HG03439 (cell line): Measurements from ENCODE around the gene ECI1.
"Not testable (repeated sequence)": the region's sequence is repeated elsewhere in the genome, so short reads cannot be mapped to it uniquely, and the experiment has no call there.

ENCODE experiments used
- ATAC-seq: cut with Tn5 transposase; IDR thresholded peaks from one replicate; pipeline ENCODE4 v1.9.1; 2021; ENCODE audit warnings: mild to moderate bottlenecking, moderate library complexity; ENCODE audit not compliant: unreplicated experiment

The ECI1 gene

DNA sequence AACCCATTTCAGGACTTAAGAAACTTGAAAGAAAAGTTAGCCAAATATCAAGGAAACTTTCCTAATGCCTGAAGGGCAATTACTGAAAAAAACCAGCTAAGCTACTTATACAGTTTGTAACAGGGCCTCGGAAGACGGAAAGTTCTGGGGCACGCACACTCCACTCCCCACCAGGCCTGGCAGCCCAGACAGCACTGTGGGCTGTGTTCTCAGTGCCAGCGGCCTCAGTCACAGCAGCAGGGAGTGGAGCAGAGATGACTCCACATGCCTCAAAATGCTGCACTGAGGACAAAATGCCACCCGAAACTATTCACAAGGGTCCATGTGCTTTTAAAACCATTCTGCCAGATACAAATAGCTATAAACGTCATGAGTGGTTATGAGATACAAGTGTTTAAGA, 6.3 kb upstream of the ECI1 start:
- ATAC-seq = no peak

DNA sequence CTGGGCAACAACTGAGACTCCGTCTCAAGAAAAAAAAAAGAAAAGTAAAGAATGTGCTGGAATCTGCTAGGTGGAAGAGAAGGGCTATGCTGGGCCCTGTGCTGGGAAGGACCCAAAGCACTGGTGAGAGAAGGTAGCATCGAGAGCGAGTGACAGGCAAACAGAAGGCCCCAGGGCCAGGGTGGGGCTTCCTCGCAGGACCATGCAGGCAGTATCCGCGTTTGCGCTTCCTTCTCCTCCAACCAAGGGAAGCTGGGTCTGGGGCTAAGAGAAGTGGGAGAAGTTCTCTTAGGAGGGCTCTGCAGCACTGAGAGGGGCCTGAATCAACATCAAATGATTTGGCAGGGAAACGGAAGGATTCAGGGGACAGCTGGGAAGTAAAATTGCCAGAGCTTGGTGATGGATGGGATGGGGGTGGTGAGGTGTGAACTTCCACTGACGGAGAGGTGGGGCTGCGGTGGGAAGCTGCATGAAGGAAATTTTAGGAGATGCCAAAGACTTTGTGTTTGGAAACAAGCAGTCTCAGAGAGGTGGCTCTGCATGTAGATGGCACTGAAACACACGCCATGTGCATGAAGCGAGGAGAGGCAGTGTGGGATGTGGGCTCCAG, 5.2 kb upstream of the ECI1 start:
- no peak for ATAC-seq

DNA sequence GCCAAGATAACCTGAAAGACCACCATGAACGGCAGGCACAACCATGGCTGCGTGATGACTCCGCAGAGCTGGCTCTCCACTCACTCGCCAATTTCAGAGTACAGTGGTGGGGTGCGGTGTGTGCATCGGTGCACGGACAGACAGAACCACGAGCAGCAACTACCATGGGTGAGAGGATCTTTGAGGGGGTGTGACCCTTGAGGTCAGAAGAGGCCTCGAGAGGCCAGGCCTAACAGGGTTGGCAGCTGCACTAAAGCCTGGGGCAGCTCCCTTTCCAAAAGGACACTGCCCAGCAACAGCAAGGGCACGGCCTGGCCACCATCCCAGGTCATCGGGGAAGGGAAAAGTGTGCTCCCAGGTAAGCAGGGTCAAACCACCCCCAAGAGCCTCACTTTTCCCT, 1.9 kb upstream of the ECI1 start:
- no peak for ATAC-seq

DNA sequence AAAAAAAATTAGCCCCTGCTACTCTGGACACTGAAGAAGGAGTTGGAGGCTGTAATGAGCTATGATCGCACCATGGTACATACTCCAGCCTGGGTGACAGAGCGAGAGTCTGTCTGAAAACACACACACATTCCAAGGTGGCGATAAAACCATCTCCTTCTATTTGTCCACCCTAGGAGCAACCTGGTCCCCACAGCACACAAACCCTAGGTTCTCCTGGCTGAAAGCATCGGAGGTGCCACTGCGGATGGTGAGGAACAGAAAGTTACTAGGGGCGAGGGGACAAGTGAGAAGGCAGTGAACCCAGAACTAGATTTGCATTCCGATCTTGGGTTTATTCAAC, 1.4 kb upstream of the ECI1 start:
- no peak for ATAC-seq

DNA sequence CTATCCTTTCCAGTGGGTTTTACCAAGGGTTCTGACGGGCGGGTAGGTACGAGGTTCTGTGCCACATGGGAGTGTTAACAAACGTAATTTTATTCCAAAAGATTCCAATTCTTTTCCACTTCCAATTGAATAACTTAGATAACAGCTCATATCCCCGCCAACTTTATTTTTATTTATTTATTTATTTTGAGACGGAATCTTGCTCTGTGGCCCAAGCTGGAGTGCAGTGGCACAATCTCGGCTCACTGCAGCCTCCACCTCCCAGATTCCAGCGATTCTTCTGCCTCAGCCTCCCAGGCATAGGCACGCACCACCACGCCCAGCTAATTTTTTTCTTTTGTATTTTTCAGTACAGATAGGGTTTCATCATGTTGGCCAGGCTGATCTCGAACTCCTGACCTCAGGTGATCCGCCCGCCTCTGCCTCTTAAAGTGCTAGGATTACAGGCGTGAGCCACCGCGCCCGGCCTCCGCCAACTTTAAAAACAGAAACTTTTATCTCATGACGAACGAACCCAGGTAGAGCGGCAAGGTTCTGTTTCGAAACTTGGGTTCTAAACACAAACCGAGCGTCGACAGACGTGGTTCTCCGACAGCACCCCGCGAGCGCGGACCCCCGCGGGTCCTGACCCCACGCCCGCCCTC, 613 bp downstream of the ECI1 start:
- no peak for ATAC-seq

DNA sequence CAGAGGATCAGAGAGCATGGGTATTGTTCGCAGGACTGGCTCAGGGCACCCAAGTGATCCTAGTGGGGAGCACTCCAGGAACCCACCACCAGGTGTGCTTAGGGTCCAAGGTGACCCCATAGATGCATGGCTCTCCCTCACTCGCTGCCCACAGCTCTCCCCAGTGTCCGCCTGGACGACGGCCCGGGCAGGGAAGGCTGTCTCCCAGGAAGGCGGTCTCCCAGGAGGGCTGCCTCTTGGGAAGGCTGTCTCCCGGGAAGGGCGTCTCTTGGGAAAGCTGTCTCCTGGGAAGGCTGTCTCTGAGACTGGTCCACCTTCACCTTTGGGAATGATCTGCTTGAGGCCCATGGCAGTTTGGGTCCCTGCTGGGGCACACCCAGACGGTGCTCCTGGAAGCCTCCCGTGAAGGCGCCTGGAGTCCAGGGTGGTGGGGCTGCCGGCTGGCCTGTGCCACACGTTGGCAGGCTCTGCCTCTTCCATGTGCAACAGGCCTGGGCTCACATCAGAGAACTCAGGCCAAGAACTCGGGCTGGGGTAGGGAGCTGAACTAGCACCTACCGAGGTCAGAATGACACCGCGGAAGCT, 5.0 kb downstream of the ECI1 start:
- no peak for ATAC-seq

DNA sequence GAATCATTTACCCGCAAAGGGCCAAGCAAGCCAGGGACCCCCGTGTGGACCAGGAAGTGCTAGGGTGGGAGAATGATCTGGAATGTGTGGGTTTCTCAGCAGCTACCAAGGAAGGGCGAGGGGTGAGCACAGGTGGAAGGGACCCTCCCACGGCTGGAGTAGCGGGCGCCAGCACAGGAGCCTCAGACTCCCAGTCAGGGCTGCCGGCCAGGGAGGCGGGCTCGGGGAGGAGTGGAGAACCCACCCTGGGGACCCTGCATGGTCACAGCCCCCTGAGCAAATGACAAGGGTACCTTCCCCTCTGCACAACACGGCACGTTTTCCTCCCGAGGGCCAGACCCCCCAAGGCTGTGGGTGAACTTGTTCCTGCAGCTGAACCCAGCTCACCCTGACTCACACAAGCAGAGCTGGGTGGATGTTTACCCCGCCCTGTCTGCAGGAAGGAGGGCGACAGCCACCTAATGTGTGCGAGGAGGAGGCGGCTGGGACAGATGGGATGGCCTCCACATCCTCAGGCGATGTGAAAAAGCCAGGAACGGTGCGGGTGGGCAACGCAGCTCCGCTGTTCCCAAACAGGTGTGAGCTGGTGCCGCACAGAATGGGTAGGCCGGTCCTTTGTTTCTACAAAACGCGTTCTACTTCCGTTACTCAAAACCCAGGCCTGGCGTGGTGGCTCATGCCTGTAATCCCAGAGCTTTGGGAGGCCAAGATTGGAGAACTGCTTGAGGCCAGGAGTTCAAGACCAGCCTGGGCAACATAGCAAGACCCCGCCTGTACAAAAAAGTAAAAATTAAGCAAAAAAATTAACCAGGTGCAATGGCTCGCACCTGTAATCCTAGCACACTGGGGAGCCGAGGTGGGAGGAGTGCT, 6.2 kb downstream of the ECI1 start:
- no peak for ATAC-seq

DNA sequence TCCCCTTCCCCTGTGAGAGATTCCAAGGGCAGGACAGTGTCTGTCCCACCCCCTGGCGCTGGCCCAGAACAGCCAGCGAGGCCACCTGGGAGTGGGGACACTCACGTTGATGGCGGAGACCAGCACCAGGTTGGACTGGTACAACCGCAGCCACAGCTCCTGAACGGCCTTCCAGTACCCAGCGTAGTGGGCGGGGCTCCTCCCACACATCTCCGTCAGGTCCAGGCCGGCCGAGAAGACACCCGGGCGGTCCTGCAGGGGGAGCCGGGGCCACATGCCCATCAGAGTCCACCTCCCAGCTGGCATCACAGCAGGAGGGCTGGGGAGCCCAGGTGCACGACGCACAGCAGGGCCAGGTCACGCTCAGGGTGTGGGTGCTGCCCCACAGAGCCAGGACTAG, 7.1 kb downstream of the ECI1 start:
- no peak for ATAC-seq

DNA sequence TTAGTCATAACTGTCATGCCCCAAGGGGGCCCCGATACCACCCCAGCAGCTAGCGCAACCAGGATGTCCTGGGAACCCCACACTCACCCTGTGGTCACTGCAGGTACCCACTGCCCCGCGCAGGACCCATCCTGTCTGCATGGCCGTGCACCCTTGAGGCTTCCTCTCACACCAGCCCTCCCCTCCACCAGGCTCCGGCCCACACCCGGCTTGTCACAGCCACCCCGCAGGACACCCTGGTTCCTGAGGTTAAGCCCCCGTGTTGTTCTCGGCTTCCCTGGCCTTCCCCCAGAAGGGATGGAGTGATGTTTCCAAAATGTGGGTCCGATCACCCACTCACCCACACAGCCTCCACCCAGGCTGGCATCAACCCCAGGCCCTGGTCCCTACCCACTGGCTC, 7.6 kb downstream of the ECI1 start:
- no peak for ATAC-seq

DNA sequence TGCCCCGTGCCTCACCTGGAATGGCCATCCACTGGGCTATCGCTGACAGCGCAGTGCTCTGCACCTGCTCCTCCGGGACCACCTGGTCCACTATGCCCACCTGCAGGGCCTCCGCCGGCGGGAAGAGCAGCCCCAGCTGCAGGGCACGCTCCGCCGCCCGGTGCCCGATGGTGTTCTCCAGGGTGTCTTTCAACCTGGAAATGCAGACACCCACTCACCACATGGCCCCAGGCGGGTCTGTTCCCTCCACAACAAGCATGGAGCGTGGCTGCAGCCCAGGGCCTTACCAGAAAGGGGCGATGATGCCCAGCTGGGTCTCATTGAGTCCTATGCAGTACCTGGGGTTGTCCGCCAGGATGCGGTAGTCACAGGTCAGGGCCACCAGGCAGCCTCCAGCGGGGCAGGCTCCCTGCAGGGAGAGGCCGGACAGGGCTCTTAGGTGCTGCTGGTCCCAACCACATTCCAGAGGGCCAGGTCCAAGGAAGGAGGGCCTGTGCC, 8.3 kb downstream of the ECI1 start:
- no peak for ATAC-seq

DNA sequence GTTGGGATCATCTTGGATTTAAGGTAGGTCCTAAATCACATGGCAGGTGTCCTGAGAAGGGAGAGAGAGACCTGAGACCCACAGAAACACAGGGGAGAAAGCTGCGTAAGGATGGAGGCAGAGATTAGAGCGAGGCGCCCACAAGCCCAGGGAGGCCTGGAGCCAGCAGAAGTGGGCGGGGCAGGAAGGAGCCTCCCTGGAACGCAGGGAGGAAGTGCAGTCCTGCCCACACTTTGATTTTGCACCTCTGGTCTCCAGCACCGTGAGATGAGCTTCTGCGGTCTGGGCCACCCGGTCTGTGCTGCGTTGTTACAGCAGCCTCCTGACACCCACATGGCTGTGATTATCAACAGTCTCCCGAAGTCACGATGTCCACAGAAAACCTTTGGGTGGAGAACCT, 8.8 kb downstream of the ECI1 start:
- ATAC-seq = no peak

DNA sequence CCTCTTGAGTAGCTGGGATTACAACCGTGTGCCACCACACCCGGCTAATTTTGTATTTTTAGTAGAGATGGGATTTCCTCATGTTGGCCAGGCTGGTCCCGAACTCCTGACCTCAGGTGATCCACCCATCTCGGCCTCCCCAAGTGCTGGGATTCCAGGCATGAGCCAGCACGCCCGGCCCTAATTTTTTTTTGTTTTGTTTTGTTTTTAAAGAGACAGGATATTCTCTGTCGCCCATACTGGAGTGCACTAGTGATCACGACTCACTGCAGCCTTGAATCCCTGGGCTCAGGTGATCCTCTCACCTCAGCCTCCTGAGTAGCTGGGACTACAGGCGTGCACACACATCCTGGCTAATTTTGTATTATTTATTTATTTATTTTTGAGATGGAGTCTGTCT, 11.1 kb downstream of the ECI1 start:
- ATAC-seq = not testable (repeated sequence)

DNA sequence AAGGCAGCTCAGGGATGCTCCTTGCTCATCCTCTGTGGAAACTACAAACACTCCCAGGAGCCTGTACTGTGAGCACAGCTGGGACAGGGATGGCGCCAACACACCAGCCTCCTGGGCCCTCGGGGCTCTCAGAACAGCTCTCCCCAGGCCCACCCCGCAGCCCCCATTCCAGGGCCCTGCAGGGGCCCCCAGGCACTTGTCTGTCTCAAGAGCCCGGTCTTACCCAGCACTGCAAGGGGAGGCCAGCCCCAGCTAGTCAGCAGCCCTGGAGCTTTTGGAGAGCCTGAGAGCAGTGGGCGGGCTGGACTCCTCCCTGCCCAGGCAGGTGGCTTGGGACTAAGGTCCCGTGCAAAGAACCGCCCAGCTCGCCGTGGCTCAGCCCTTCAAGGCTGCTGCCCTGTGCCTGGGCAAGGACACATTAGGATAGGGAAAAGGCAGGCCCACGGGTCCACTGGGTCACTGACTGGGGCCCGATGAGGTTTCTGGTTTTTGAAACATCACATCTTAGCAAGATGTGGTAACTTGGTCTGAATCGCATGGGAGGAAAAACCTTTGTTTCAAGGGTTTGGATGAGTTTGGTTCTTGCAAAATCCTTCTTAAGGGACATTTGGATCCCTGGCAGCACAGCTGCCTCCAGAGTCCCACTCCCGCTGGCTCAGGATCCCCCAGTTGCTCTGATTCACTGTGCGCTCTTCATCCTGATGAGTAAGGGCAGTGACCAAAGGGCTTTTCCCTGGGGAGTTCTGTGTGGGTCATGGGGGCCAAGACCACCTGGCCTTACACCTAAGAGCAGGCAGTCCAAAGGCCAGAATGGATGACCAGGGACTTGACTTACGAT, 12.3 kb downstream of the ECI1 start:
- no peak for ATAC-seq

DNA sequence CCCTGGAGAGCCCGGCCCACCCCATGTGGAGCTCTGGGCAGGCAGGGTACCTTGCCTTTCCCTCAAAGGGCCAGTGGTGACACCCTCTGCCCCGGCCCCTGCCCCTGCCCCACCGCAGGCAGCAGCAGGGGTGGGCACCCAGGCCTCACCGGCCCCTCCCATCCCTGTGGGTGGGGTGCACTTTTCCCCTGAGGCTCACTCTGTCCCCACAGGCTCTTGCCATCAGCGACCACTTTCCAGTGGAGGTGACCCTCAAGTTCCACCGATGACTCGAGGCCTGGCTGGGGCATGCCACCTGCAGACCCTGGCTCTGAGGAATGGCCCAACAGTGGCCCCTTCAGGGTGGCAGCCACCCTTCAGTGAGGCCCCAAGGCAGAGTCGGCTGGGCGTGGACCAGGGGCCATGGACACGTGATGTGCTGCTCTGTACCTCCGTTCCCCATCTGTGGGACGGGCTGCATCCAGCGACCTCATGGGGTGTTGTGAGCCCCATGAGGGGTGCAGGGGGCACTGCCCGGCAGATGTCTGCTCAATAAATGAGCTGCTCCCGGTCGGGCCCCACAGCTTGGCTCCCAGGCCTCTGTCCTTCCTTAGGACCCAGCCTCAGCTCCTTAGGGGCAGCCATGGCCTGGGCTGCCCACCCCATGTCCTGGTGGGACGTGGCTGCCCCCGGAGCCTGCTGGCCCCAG, 13.1 kb downstream of the ECI1 start:
- no peak for ATAC-seq

DNA sequence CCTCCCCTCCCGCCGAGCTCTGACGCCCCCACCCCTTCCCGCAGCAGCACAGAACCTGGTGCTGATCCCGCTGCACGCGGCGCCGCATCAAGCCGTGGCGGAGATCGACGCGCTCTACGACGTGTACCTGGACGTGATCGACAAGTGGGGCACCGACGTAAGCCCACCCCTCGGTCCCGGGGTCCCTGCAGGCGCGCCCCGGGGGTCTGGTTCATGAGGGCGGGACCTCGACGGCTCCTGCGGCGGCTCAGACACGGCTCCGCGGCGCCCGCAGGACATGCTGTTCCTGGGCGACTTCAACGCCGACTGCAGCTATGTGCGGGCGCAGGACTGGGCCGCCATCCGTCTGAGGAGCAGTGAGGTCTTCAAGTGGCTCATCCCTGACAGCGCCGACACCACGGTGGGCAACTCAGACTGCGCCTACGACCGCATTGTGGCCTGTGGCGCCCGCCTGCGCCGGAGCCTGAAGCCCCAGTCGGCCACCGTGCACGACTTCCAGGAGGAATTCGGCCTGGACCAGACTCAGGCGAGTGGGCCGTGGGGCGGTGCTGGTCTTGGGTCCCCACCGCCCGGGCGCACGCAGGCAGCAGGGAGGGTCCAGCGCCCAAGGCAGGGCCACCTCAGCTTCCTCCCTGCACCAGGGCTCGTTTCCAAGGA, 13.8 kb downstream of the ECI1 start:
- ATAC-seq = no peak

DNA sequence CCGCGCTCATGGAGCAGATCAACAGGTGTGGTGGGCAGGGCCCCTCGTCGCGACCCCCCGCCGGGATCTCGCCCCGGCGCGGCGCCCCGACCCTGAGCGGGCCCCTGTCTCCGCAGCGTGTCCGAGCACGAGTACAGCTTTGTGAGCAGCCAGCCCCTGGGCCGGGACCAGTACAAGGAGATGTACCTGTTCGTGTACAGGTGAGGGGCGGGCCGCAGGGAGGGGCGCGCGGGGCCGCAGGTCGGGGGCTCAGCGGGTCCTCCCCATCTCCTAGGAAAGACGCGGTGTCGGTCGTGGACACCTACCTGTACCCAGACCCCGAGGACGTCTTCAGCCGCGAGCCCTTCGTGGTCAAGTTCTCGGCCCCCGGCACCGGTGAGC, 14.3 kb downstream of the ECI1 start:
- ATAC-seq = no peak

DNA sequence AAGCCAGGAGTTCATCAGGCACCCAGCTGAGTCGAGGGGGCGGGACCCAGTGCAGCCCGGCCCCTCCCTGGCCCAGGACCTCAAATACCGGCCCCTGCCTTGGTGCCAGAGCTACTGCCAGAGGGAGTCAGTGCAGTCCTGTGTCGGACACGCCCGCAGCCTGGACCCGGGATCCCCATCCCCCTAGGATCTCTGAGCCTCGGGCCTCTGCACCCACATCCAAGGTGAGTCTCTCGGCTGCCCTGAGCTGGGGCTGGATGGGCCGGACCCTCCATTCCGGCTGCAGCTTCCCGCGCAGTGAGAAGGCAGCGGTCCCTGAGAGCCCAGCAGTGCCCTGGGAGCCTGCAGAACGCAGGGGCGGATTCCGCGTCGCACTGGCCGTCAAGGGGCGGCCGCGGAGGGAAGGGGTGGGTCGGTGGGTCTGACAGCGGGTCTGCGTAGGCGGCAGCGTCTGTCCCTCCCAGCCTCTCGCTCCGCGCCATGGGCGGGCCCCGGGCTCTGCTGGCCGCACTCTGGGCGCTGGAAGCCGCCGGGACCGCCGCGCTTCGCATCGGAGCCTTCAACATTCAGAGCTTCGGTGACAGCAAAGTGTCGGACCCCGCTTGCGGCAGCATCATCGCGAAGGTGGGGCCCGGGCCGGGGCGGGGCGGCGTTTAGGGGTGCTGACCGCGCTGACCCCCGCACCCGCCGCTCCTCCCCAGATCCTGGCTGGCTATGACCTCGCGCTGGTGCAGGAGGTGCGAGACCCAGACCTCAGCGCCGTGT, 14.9 kb downstream of the ECI1 start, which contains the start of gene DNASE1L2:
TSS of gene DNASE1L2 (plus strand) at position 108 of the 765 bp plus-strand sequence. CDS start at position 481, 373 bp downstream.
- ATAC-seq = no peak

DNA sequence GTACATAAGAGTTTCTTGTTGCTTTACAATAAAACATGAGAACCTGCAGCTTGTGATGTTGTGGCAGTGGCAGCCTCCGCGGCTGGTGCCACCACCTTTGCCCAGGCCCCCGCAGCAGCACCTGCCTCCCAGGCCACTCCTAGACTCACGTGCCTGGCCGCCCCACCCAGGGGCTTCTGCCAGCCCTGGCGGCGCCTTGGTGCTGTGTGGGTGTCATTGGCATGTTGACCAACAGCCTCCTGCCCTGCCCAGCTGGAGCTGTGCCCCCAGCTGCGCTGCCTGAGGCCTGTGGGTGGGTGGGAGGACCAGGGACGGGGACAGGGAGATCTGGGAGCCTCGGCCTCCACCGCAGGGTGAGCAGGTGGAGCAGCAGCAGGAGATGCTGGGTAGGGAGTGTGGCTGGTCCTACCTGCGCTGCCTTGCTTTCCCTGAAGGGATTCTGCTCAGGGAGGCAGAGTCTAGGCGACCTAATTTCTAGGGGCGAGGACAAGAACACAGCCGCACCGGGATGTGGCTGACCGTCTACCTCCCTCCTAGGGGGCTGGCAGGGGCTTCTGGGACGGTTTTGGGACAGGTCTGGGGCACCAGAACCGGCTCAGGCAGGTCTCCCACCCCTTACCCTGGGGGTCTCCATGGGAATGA, 15.6 kb downstream of the ECI1 start:
- no peak for ATAC-seq
